ENCODE results near the gene RRP1B. TPM values are rescaled to one million over a fixed set of nuclear protein-coding genes. Genes with fewer than 3 reads are reported as not detected.

RRP1B gene
- total and polyA plus RNA-seq, 2 donors (not counting 1 experiment from before 2014, with no cell fraction given), result 11.7 to 20.3 TPM

DNA sequence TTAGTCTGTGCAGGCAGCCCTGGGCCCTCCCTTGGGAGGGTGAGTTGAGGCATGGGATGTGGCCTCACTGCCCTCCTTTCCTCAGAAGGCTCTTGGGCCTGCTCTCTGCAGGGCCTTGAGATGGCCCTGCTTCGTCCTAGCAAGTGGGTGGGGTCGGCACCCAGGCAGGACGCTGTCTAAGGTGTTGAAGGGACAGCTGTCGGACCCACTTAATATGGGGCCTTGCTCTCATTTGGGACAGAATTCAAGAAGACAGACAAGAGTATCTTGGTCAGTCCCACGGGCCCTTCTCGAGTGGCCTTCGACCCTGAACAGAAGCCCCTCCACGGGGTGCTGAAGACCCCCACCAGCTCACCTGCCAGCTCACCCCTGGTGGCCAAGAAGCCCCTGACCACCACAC lies 33.6 kb downstream of the RRP1B start:
- Histone ChIP-seq H3K36me3 (ENCODE audit: control insufficient read depth, insufficient read depth, low read length) (peaks cover 18% of the 10 kb centered on the region), H3K9ac (ENCODE audit: insufficient read depth, low read length) (no peak overlapping the region), H3K4me1 (ENCODE audit: control insufficient read depth, extremely low read depth, insufficient read depth, low read length) (no peaks in the 10 kb centered on the region), H2AFZ (ENCODE audit: low read length) (no peak overlapping the region), H4K20me1 (ENCODE audit: control insufficient read depth, extremely low read depth, insufficient read depth, low read length) (no peaks in the 10 kb centered on the region), H3K9me3 (ENCODE audit: control insufficient read depth, insufficient read depth, low read depth, low read length) (no peaks in the 10 kb centered on the region), H3K4me3 (replicated peaks in 1 of 4; ENCODE audit: control extremely low read depth in 1 of 4, insufficient read depth in 1 of 4, low read depth in 3 of 4, low read length in 4 of 4) (no peak overlapping the region), H3K27ac (ENCODE audit: insufficient read depth, low read length) (no peak overlapping the region), H3K4me2 (ENCODE audit: extremely low read depth, insufficient read depth, low read length) (no peak overlapping the region), H3K27me3 (ENCODE audit: control insufficient read depth, insufficient read depth, low read length) (no peaks in the 10 kb centered on the region), H3K79me2 (ENCODE audit: control insufficient read depth, insufficient read depth, low read length) (no peaks in the 10 kb centered on the region)
- TF ChIP-seq, protein P1, sequence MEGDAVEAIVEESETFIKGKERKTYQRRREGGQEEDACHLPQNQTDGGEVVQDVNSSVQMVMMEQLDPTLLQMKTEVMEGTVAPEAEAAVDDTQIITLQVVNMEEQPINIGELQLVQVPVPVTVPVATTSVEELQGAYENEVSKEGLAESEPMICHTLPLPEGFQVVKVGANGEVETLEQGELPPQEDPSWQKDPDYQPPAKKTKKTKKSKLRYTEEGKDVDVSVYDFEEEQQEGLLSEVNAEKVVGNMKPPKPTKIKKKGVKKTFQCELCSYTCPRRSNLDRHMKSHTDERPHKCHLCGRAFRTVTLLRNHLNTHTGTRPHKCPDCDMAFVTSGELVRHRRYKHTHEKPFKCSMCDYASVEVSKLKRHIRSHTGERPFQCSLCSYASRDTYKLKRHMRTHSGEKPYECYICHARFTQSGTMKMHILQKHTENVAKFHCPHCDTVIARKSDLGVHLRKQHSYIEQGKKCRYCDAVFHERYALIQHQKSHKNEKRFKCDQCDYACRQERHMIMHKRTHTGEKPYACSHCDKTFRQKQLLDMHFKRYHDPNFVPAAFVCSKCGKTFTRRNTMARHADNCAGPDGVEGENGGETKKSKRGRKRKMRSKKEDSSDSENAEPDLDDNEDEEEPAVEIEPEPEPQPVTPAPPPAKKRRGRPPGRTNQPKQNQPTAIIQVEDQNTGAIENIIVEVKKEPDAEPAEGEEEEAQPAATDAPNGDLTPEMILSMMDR (conservative IDR thresholded peaks at IDR 0.05 in 1 of 2, IDR thresholded peaks at IDR 0.05 in 1 of 2; ENCODE audit: low read depth in 1 of 2, low read length in 2 of 2), result no peak
- TF ChIP-seq EZH2 (IDR thresholded peaks at IDR 0.05; ENCODE audit: low read length, missing control alignments), result no peak
- DNase-seq (ENCODE audit: low read depth in 2 of 2), result no peak

DNA sequence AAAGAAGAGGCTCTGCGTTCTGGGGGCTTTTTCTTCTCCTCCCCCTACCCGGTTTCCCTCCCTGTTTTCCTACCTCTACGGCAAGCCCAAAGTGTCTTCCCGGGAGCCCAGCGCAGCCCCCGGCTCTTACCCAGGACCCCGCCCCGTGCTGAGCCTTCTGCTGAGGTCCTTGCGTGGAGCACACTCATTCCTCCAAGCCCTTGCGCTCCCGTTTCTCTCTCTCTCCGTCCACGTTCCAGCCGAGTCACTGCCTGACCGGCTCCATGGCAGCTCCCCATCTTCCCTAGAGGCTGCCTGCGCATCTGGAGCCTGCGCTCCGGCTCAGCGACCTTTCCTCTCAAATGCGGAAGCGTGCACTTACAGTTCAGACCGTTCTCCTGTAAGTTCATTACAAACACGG lies 34.6 kb downstream of the RRP1B start:
- H3K9me3 ChIP-seq (ENCODE audit: control insufficient read depth, insufficient read depth, low read depth, low read length), result no peaks in the 10 kb centered on the region
- peaks cover 16% of the 10 kb centered on the region for H3K36me3 ChIP-seq (ENCODE audit: control insufficient read depth, insufficient read depth, low read length)
- no peak overlapping the region for H2AFZ ChIP-seq (ENCODE audit: low read length)
- no peak overlapping the region for H3K27ac ChIP-seq (ENCODE audit: insufficient read depth, low read length)
- no peaks in the 10 kb centered on the region for H4K20me1 ChIP-seq (ENCODE audit: control insufficient read depth, extremely low read depth, insufficient read depth, low read length)
- no peaks in the 10 kb centered on the region for H3K27me3 ChIP-seq (ENCODE audit: control insufficient read depth, insufficient read depth, low read length)
- TF ChIP-seq, protein P1 (conservative IDR thresholded peaks at IDR 0.05 in 1 of 2, IDR thresholded peaks at IDR 0.05 in 1 of 2; ENCODE audit: low read depth in 1 of 2, low read length in 2 of 2), result no peak
- no peak for TF ChIP-seq EZH2 (IDR thresholded peaks at IDR 0.05; ENCODE audit: low read length, missing control alignments)
- H3K9ac ChIP-seq (ENCODE audit: insufficient read depth, low read length), result no peak overlapping the region
- H3K4me3 ChIP-seq (replicated peaks in 1 of 4; ENCODE audit: control extremely low read depth in 1 of 4, insufficient read depth in 1 of 4, low read depth in 3 of 4, low read length in 4 of 4), result no peak overlapping the region
- H3K4me2 ChIP-seq (ENCODE audit: extremely low read depth, insufficient read depth, low read length), result no peak overlapping the region
- no peaks in the 10 kb centered on the region for H3K4me1 ChIP-seq (ENCODE audit: control insufficient read depth, extremely low read depth, insufficient read depth, low read length)
- no peak for DNase-seq (ENCODE audit: low read depth in 2 of 2)
- no peaks in the 10 kb centered on the region for H3K79me2 ChIP-seq (ENCODE audit: control insufficient read depth, insufficient read depth, low read length)

DNA sequence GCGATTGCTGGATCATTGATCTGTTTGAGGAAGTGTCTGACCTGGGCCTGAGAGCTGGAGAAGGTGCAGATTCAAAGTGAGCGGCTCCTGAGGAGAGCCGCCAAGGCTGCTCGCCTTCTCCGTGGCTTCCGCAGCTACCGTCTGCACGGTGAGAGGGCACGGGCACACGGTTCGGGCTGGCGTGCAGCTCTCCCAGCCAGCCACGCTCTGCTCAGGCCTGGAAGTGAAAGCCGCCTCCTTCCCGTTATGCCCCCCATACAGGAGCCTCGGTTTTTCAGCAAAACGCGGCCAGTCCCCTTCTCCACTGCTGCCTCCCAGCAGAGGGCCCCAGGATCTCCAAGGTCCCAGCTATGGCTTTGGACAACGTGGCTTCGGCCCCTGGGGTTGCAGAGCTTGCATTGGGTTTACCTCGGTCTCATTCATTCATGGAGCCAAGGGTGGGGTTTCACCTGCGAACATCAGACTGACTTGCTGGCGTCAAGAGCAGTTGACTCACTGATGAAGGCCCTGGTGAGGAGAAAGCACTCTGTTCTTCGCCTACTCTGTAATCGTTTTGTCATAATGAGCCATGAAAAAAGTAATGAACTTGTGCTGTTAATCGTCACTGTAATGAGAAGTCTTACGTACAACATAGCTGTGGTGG lies 35.2 kb downstream of the RRP1B start:
- Histone ChIP-seq H3K9ac (ENCODE audit: insufficient read depth, low read length) (no peak overlapping the region), H4K20me1 (ENCODE audit: control insufficient read depth, extremely low read depth, insufficient read depth, low read length) (no peaks in the 10 kb centered on the region), H3K27me3 (ENCODE audit: control insufficient read depth, insufficient read depth, low read length) (no peaks in the 10 kb centered on the region), H3K4me3 (replicated peaks in 1 of 4; ENCODE audit: control extremely low read depth in 1 of 4, insufficient read depth in 1 of 4, low read depth in 3 of 4, low read length in 4 of 4) (no peak overlapping the region), H3K27ac (ENCODE audit: insufficient read depth, low read length) (no peak overlapping the region), H3K4me2 (ENCODE audit: extremely low read depth, insufficient read depth, low read length) (no peak overlapping the region), H2AFZ (ENCODE audit: low read length) (no peak overlapping the region), H3K9me3 (ENCODE audit: control insufficient read depth, insufficient read depth, low read depth, low read length) (no peaks in the 10 kb centered on the region), H3K36me3 (ENCODE audit: control insufficient read depth, insufficient read depth, low read length) (peaks cover 14% of the 10 kb centered on the region), H3K79me2 (ENCODE audit: control insufficient read depth, insufficient read depth, low read length) (no peaks in the 10 kb centered on the region), H3K4me1 (ENCODE audit: control insufficient read depth, extremely low read depth, insufficient read depth, low read length) (no peaks in the 10 kb centered on the region)
- TF ChIP-seq, protein P1 (conservative IDR thresholded peaks at IDR 0.05 in 1 of 2, IDR thresholded peaks at IDR 0.05 in 1 of 2; ENCODE audit: low read depth in 1 of 2, low read length in 2 of 2), result no peak
- TF ChIP-seq EZH2 (IDR thresholded peaks at IDR 0.05; ENCODE audit: low read length, missing control alignments), result no peak
- no peak for DNase-seq (ENCODE audit: low read depth in 2 of 2)
